ENCODE data around the gene SLCO4A1. TPM values are rescaled to one million over a fixed set of nuclear protein-coding genes. Genes with fewer than 3 reads are reported as not detected.

SLCO4A1 gene
- total and polyA plus RNA-seq, 2 experiments from 2014 or later, result 0.15 to 1.0 TPM

DNA sequence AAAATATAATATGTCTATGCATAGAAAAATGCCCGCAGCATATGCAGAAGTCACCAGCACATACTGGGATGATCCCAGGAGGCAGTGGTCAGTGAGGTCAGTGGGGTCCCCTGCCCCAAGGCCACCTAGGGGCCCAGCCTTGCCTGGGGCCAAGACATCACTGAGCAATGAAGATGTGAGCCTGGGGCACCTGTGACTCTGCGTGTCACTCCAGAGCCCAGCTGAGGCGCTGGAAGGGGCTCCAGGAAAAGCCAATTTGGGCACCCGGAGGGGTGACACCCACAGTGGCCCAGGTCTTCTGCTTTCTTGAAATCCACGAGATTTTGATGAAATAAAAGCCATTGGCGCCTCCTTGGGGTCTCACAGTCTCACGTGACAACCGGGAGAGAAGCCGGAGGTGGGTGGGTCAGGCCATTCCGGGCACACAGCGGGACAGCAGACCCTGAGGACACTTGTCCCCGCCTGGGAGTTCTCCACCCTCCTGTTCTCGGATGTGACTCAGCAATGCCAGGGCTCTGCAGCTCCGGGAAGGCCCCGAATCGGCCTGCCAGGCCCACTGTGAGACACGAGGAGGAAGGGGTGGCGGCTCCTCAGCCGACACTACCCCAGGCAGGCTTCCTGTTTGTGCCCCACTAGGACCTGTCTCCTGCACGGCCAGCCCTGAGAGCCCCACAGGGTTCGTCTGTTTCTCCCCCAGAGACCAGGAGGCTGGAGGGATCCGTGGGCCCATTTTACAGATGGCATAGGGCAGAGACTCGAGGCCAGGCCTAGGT is 24.4 kb upstream of the SLCO4A1 start:
- no peak for DNase-seq (ENCODE audit: low read depth in 1 of 2, low spot score in 1 of 2)
- H3K4me1 ChIP-seq (ENCODE audit: low read depth), result no peaks in the 10 kb centered on the region
- H3K27me3 ChIP-seq, result no peaks in the 10 kb centered on the region
- no peaks in the 10 kb centered on the region for H3K9me3 ChIP-seq (ENCODE audit: low read depth)
- H3K4me3 ChIP-seq, result no peak overlapping the region
- H3K36me3 ChIP-seq, result no peaks in the 10 kb centered on the region
- TF ChIP-seq, protein P1, sequence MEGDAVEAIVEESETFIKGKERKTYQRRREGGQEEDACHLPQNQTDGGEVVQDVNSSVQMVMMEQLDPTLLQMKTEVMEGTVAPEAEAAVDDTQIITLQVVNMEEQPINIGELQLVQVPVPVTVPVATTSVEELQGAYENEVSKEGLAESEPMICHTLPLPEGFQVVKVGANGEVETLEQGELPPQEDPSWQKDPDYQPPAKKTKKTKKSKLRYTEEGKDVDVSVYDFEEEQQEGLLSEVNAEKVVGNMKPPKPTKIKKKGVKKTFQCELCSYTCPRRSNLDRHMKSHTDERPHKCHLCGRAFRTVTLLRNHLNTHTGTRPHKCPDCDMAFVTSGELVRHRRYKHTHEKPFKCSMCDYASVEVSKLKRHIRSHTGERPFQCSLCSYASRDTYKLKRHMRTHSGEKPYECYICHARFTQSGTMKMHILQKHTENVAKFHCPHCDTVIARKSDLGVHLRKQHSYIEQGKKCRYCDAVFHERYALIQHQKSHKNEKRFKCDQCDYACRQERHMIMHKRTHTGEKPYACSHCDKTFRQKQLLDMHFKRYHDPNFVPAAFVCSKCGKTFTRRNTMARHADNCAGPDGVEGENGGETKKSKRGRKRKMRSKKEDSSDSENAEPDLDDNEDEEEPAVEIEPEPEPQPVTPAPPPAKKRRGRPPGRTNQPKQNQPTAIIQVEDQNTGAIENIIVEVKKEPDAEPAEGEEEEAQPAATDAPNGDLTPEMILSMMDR (IDR thresholded peaks at IDR 0.05; ENCODE audit: low read depth, low read length), result no peak
- H3K27ac ChIP-seq, result no peak overlapping the region

DNA sequence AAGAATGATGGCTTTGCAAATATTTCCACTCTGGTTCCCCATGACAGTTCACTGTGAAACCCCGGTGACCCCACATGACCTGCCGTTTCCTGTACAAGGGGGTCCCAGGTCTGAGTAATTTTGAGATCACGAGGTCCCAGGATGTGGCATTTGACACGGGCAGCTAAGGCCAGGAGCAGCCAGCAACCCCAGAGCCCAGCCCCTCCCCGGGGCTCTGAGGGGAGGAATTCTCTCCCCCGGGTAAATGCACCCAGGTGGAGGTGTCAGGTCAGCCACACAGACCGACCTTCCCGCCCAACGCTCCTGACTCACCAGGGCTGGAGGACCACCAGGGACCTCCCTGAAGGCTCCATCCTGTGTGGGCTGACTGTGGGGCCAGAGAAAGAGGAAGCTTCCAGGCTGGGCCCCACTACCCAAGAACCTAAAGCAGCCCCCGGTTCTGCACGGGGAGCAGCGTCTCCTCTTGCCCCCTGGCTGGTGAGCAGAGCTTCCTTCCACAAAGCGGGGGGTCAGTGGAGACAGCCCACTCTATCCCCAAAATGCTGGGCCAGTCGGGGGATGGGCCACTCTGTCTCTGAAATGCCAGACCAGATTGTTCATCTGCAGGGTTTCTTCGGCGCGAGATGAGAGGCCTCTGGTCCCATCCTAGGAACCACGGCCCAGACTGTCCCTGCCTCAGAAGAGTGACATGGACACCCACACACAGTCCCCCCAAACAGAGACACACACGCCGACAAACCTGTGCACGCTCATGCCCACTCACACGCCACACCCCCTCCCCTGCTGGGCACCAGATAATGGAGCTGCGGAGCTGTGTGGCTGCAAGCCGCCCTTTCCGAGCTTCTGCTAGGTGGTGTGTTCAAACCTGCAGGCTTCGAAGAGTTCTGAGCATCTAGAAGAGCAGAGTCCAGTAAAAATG is 23.4 kb upstream of the SLCO4A1 start:
- DNase-seq (ENCODE audit: low read depth in 1 of 2, low spot score in 1 of 2), result no peak
- H3K4me3 ChIP-seq, result no peak overlapping the region
- no peak overlapping the region for H3K27ac ChIP-seq
- TF ChIP-seq, protein P1 (IDR thresholded peaks at IDR 0.05; ENCODE audit: low read depth, low read length), result no peak
- peaks cover 8% of the 10 kb centered on the region for H3K4me1 ChIP-seq (ENCODE audit: low read depth)
- H3K9me3 ChIP-seq (ENCODE audit: low read depth), result no peaks in the 10 kb centered on the region
- no peaks in the 10 kb centered on the region for H3K27me3 ChIP-seq
- H3K36me3 ChIP-seq, result no peaks in the 10 kb centered on the region

DNA sequence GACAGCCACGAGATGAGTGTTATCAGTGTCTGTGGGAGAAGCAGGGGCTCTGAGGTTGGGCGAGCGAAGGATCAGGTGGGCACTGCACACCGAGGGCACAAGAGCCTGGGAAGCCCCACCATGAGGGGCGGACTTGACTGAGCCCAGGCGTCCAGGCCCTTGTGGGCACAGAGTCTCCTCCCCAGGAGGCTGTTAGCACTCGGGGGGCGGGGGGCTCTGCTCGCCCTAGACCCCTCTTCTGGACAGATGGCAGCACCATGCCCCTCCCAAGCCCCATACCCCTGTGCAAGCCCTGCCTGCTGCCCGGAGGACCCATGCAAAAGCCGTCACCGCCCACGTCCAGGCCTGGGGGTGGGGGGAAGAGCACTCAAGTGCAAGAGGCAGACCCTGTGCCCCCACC is 21.7 kb upstream of the SLCO4A1 start:
- TF ChIP-seq, protein P1 (IDR thresholded peaks at IDR 0.05; ENCODE audit: low read depth, low read length), result no peak

DNA sequence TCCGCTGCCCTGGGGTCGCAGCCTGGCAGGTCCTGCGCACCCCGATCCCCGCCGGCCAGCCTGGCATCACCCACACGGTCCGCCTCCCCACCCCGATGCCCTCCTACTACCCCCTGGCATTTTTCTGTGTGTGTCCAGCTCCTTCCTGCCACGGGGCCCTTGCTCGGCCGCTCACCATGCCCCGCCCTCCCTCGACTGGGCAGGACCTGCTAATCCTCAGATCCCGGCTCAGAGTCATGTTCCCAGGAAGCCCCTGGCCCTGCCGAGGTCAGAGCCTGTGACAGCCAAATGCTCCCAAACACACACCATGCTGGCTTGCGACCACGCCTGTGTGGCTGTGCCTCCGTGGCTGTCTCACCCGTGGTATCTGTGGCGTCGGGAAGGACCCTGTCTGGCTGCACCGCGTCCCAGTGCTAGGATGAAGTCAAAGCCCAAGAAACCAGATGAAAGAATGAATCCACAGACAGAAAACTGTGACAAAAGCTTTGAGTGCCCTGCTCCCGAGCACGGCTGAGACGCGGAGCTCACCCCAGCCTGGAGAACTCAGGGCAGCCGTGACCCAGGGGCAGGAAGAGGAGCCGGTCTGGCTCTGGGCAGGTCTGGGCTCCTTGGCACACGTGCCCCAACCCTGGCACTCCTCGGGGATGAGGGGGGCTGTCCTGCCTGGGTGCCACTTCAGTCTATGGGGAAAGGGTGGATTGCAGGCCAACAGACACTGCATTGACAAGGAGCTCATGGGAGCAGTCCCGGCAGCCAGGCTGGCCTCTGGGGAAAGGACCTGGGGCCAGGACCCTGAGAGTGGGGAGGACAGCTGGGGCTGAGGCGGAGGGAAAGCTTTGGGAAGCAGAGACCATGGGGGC is 20.8 kb upstream of the SLCO4A1 start:
- no peak overlapping the region for H3K27ac ChIP-seq
- no peaks in the 10 kb centered on the region for H3K9me3 ChIP-seq (ENCODE audit: low read depth)
- H3K27me3 ChIP-seq, result no peaks in the 10 kb centered on the region
- DNase-seq (ENCODE audit: low read depth in 1 of 2, low spot score in 1 of 2), result no peak
- no peaks in the 10 kb centered on the region for H3K36me3 ChIP-seq
- TF ChIP-seq, protein P1 (IDR thresholded peaks at IDR 0.05; ENCODE audit: low read depth, low read length), result no peak
- H3K4me3 ChIP-seq, result no peak overlapping the region
- peaks cover 8% of the 10 kb centered on the region for H3K4me1 ChIP-seq (ENCODE audit: low read depth)

More for the DNA sequence above, 21.7 kb upstream of the SLCO4A1 start:
- Histone ChIP-seq H3K9me3 (ENCODE audit: low read depth) (no peaks in the 10 kb centered on the region), H3K4me3 (no peak overlapping the region), H3K27me3 (no peaks in the 10 kb centered on the region), H3K36me3 (no peaks in the 10 kb centered on the region), H3K27ac (no peak overlapping the region), H3K4me1 (ENCODE audit: low read depth) (peaks cover 8% of the 10 kb centered on the region)
- DNase-seq (ENCODE audit: low read depth in 1 of 2, low spot score in 1 of 2), result no peak

All from cardiac muscle cell (in vitro differentiated cells and primary cell).